WTC11 (cell line): ENCODE data around the gene CHI3L1. TPM values are rescaled to one million over a fixed set of nuclear protein-coding genes. Genes with fewer than 3 reads are reported as not detected.

Source experiments
- ATAC-seq: fragments of 200-7000 bp; cut with Tn5 transposase; 2 replicates; pipeline ENCODE4 v1.10.0; 2021; ENCODE audit warnings: mild to moderate bottlenecking, moderate library complexity
- CTCF ChIA-PET: fragments of 300-600 bp; sonication (Branson Sonifier 250); formaldehyde crosslinking; loops from one replicate; lab custom pipeline; 2021; ENCODE audit warnings: antibody characterized with exemption; lab: Charles Lee
- POLR2A ChIA-PET: fragments of 350-600 bp; sonication (Branson Sonifier 250); formaldehyde crosslinking; loops from one replicate; lab custom pipeline; 2021; ENCODE audit warnings: antibody characterized with exemption; lab: Charles Lee
- DNase-seq: peaks from one replicate; pipeline ENCODE4 v3.0.0; 2021; ENCODE audit warnings: low spot score
- H3K27ac Mint-ChIP-seq: 2 replicates; pipeline ENCODE4 v1.8.0; 2021; ENCODE audit warnings: mixed read lengths
- H3K27me3 Mint-ChIP-seq: 2 replicates; pipeline ENCODE4 v1.8.0; 2021; ENCODE audit warnings: low read depth, mild to moderate bottlenecking, moderate library complexity, mixed read lengths
- H3K36me3 Mint-ChIP-seq: 2 replicates; pipeline ENCODE4 v1.8.0; 2021; ENCODE audit warnings: mixed read lengths
- H3K4me1 Mint-ChIP-seq: 2 replicates; pipeline ENCODE4 v1.8.0; 2022; ENCODE audit warnings: mixed read lengths
- H3K4me3 Mint-ChIP-seq: 2 replicates; pipeline ENCODE4 v1.8.0; 2021; ENCODE audit warnings: mild to moderate bottlenecking, moderate library complexity, mixed read lengths
- H3K9me3 Mint-ChIP-seq: 2 replicates; pipeline ENCODE4 v1.8.0; 2021; ENCODE audit warnings: mixed read lengths
- CBFB ChIP-seq: sonication (generic); formaldehyde crosslinking; IDR thresholded peaks from 2 replicates; pipeline ENCODE4 v1.8.1; 2022; ENCODE audit warnings: mild to moderate bottlenecking, low read depth, missing genetic modification reagents
- EMX1 ChIP-seq: fragments of 250-450 bp; sonication (Bioruptor Pico); IDR thresholded peaks from 2 replicates; pipeline ENCODE4 v1.8.0; 2021; ENCODE audit warnings: mild to moderate bottlenecking
- FOXP1 ChIP-seq: sonication (generic); formaldehyde crosslinking; IDR thresholded peaks from 2 replicates; pipeline ENCODE4 v1.8.0; 2022; ENCODE audit warnings: missing genetic modification reagents, mild to moderate bottlenecking, moderate library complexity, borderline replicate concordance
- GTF2I ChIP-seq: fragments of 250-450 bp; sonication (Bioruptor Pico); conservative IDR thresholded peaks from 2 replicates; pipeline ENCODE4 v1.4.0; 2021; ENCODE audit warnings: mild to moderate bottlenecking
- IRF2 ChIP-seq: sonication (generic); formaldehyde crosslinking; IDR thresholded peaks from 2 replicates; pipeline ENCODE4 v1.8.0; 2022; ENCODE audit warnings: low read depth, missing genetic modification reagents, borderline replicate concordance
- NR1H2 ChIP-seq: sonication (generic); formaldehyde crosslinking; IDR thresholded peaks from 2 replicates; pipeline ENCODE4 v1.9.0; 2021; ENCODE audit warnings: mild to moderate bottlenecking, moderate library complexity, missing genetic modification reagents
- NR2C2 ChIP-seq: sonication (generic); formaldehyde crosslinking; IDR thresholded peaks from 2 replicates; pipeline ENCODE4 v1.8.0; 2022; ENCODE audit warnings: mild to moderate bottlenecking, missing genetic modification reagents
- PRRX2 ChIP-seq: fragments of 250-450 bp; sonication (Bioruptor Pico); IDR thresholded peaks from 2 replicates; pipeline ENCODE4 v1.8.0; 2021; ENCODE audit warnings: mild to moderate bottlenecking
- SMAD3 ChIP-seq: sonication (generic); formaldehyde crosslinking; IDR thresholded peaks from 2 replicates; pipeline ENCODE4 v1.8.0; 2022; ENCODE audit warnings: missing genetic modification reagents, mild to moderate bottlenecking, borderline replicate concordance
- SP1 ChIP-seq: sonication (generic); formaldehyde crosslinking; conservative IDR thresholded peaks from 2 replicates; pipeline ENCODE4 v1.8.1; 2022; ENCODE audit warnings: missing genetic modification reagents
- TEAD1 ChIP-seq: sonication (generic); formaldehyde crosslinking; IDR thresholded peaks from 2 replicates; pipeline ENCODE4 v1.8.0; 2022; ENCODE audit warnings: mild to moderate bottlenecking, missing genetic modification reagents
- ZNF121 ChIP-seq: sonication (generic); formaldehyde crosslinking; IDR thresholded peaks from 2 replicates; pipeline ENCODE4 v1.8.0; 2023; ENCODE audit warnings: missing genetic modification reagents
- ZNF138 ChIP-seq: sonication (generic); formaldehyde crosslinking; conservative IDR thresholded peaks from 2 replicates; pipeline ENCODE4 v1.8.1; 2022; ENCODE audit warnings: mild to moderate bottlenecking, moderate library complexity, missing genetic modification reagents
- ZNF232 ChIP-seq: sonication (generic); formaldehyde crosslinking; IDR thresholded peaks from 2 replicates; pipeline ENCODE4 v1.8.0; 2022; ENCODE audit warnings: mild to moderate bottlenecking, missing genetic modification reagents
- ZNF416 ChIP-seq: fragments of 250-450 bp; sonication (Bioruptor Pico); IDR thresholded peaks from 2 replicates; pipeline ENCODE4 v1.9.0; 2021; ENCODE audit warnings: mild to moderate bottlenecking, inconsistent platforms
- total RNA-seq: library from RNA; stranded (reverse); gene quantifications from 3 replicates; pipeline ENCODE4 v1.2.3, GENCODE V29; 2021
- TF ChIP-seq, protein P1 (sequence below): sonication (generic); formaldehyde crosslinking; IDR thresholded peaks from 2 replicates; pipeline ENCODE4 v1.8.0; 2023; ENCODE audit warnings: mild to moderate bottlenecking, missing genetic modification reagents
- TF ChIP-seq, protein P2 (sequence below): sonication (generic); formaldehyde crosslinking; IDR thresholded peaks from 2 replicates; pipeline ENCODE4 v1.8.1; 2023; ENCODE audit warnings: mild to moderate bottlenecking, missing genetic modification reagents, moderate library complexity
- TF ChIP-seq, protein P3 (sequence below): sonication (generic); formaldehyde crosslinking; IDR thresholded peaks from 2 replicates; pipeline ENCODE4 v1.8.0; 2022; ENCODE audit warnings: mild to moderate bottlenecking, missing genetic modification reagents
- TF ChIP-seq, protein P4 (sequence below): sonication (generic); formaldehyde crosslinking; IDR thresholded peaks from 2 replicates; pipeline ENCODE4 v1.8.0; 2023; ENCODE audit warnings: missing genetic modification reagents
- TF ChIP-seq, protein P5 (sequence below): sonication (generic); formaldehyde crosslinking; IDR thresholded peaks from 2 replicates; pipeline ENCODE4 v1.8.0; 2022; ENCODE audit warnings: mild to moderate bottlenecking, missing genetic modification reagents
- TF ChIP-seq, protein P6 (sequence below): fragments of 250-450 bp; sonication (Bioruptor Pico); IDR thresholded peaks from 2 replicates; pipeline ENCODE4 v1.9.0; 2021; ENCODE audit warnings: mild to moderate bottlenecking
- TF ChIP-seq, protein P7 (sequence below): sonication (generic); formaldehyde crosslinking; IDR thresholded peaks from 2 replicates; pipeline ENCODE4 v1.8.0; 2022; ENCODE audit warnings: mild to moderate bottlenecking, missing genetic modification reagents

CHI3L1 gene
- total RNA-seq, 1 experiment from 2014 or later = 0.24 TPM

DNA sequence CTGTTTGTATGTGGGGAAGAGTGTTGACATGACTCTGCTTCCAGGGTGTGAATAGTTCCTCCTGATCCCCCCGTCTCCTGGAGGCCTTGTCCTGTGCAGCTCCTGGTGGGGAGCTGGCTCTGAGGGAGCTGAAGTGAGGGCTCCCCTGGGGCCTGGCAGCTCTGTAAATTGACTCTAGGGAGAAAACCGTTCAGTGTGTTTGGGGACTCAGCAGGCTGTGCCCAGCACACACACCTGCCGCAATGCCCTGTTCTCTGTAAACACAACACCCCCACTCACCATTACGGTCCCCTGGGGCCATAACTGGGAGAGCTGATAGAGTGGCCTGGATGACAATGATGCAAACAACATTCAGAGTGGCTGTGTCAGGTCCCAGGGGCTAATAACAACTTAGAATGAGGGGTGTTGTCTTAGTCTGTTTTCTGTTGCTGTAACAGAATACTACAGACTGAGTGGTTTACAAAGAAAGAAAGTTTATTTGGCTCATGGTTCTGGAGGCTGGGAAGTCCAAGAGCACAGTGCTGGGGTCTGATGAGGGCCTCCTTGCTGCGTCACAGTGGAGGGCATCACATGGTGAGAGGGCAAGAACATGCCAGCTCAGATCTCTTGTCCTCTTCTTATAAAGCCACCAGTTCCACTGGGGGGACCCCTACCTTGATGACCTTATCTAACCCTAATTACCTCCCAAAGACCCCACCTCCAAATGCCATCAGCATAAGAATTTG lies 43.7 kb downstream of the CHI3L1 start:
- Mint-ChIP-seq H3K4me3 (no peak overlapping the region), H3K27me3 (no peaks in the 10 kb centered on the region; the same call in 1 of the 2 replicates), H3K36me3 (peaks cover 4% of the 10 kb centered on the region), H3K4me1 (peaks cover 37% of the 10 kb centered on the region), H3K9me3 (peaks cover 8% of the 10 kb centered on the region), H3K27ac (no peak overlapping the region)
- ChIA-PET POLR2A (no interaction called here), CTCF (no interaction called here)
- DNase-seq (no peak), ATAC-seq (no peak)
- TF ChIP-seq ZNF121 (CRISPR knock-in tag) (no peak), EMX1 (no peak), CBFB (CRISPR knock-in tag) (no peak), ZNF416 (CRISPR knock-in tag) (no peak), GTF2I (no peak), PRRX2 (CRISPR knock-in tag) (no peak), NR1H2 (CRISPR knock-in tag) (no peak), SMAD3 (CRISPR knock-in tag) (no peak), ZNF138 (CRISPR knock-in tag) (no peak)
- TF ChIP-seq, protein P1, sequence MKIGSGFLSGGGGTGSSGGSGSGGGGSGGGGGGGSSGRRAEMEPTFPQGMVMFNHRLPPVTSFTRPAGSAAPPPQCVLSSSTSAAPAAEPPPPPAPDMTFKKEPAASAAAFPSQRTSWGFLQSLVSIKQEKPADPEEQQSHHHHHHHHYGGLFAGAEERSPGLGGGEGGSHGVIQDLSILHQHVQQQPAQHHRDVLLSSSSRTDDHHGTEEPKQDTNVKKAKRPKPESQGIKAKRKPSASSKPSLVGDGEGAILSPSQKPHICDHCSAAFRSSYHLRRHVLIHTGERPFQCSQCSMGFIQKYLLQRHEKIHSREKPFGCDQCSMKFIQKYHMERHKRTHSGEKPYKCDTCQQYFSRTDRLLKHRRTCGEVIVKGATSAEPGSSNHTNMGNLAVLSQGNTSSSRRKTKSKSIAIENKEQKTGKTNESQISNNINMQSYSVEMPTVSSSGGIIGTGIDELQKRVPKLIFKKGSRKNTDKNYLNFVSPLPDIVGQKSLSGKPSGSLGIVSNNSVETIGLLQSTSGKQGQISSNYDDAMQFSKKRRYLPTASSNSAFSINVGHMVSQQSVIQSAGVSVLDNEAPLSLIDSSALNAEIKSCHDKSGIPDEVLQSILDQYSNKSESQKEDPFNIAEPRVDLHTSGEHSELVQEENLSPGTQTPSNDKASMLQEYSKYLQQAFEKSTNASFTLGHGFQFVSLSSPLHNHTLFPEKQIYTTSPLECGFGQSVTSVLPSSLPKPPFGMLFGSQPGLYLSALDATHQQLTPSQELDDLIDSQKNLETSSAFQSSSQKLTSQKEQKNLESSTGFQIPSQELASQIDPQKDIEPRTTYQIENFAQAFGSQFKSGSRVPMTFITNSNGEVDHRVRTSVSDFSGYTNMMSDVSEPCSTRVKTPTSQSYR = no peak
- TF ChIP-seq, protein P2, sequence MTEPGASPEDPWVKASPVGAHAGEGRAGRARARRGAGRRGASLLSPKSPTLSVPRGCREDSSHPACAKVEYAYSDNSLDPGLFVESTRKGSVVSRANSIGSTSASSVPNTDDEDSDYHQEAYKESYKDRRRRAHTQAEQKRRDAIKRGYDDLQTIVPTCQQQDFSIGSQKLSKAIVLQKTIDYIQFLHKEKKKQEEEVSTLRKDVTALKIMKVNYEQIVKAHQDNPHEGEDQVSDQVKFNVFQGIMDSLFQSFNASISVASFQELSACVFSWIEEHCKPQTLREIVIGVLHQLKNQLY (CRISPR knock-in tag) = no peak
- TF ChIP-seq, protein P3, sequence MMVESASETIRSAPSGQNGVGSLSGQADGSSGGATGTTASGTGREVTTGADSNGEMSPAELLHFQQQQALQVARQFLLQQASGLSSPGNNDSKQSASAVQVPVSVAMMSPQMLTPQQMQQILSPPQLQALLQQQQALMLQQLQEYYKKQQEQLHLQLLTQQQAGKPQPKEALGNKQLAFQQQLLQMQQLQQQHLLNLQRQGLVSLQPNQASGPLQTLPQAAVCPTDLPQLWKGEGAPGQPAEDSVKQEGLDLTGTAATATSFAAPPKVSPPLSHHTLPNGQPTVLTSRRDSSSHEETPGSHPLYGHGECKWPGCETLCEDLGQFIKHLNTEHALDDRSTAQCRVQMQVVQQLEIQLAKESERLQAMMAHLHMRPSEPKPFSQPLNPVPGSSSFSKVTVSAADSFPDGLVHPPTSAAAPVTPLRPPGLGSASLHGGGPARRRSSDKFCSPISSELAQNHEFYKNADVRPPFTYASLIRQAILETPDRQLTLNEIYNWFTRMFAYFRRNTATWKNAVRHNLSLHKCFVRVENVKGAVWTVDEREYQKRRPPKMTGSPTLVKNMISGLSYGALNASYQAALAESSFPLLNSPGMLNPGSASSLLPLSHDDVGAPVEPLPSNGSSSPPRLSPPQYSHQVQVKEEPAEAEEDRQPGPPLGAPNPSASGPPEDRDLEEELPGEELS (CRISPR knock-in tag) = no peak

DNA sequence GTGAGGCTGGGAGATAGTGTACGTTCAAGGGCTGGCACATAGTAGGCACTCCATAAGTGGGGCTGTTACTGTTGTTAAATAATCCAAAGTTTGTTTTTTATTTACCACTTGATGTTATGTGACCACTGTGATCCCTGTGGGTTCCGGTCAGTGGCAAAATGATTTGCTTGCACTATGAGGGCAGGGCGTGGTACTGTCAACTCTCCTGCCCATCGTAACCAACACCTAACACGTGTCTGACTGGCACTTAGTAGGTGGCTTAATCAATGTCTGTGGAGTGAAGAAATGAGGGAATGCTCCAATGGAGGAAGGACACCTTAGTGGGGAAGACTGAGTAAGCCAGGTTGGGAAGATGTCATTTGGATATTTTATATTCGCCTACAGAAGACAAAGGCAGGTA lies 44.4 kb downstream of the CHI3L1 start:
- no peaks in the 10 kb centered on the region; the same call in 1 of the 2 replicates for H3K27me3 Mint-ChIP-seq
- H3K36me3 Mint-ChIP-seq = peaks cover 4% of the 10 kb centered on the region
- DNase-seq (no peak), ATAC-seq (no peak)
- H3K27ac Mint-ChIP-seq = no peak overlapping the region
- ChIA-PET CTCF (interaction anchor here (2.1 kb wide), 1 partner anchor 14 kb away, joined by 12 read pairs; no protein-coding TSS in a partner anchor), POLR2A (no interaction called here)
- H3K9me3 Mint-ChIP-seq = peaks cover 8% of the 10 kb centered on the region
- peaks cover 30% of the 10 kb centered on the region for H3K4me1 Mint-ChIP-seq
- no peak overlapping the region for H3K4me3 Mint-ChIP-seq
- TF ChIP-seq SP1 (CRISPR knock-in tag) (no peak), IRF2 (CRISPR knock-in tag) (no peak), TEAD1 (CRISPR knock-in tag) (no peak), FOXP1 (CRISPR knock-in tag) (no peak), NR2C2 (CRISPR knock-in tag) (no peak), ZNF232 (CRISPR knock-in tag) (no peak), CBFB (CRISPR knock-in tag) (no peak)
- TF ChIP-seq, protein P4, sequence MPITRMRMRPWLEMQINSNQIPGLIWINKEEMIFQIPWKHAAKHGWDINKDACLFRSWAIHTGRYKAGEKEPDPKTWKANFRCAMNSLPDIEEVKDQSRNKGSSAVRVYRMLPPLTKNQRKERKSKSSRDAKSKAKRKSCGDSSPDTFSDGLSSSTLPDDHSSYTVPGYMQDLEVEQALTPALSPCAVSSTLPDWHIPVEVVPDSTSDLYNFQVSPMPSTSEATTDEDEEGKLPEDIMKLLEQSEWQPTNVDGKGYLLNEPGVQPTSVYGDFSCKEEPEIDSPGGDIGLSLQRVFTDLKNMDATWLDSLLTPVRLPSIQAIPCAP (CRISPR knock-in tag) = no peak
- TF ChIP-seq, protein P5, sequence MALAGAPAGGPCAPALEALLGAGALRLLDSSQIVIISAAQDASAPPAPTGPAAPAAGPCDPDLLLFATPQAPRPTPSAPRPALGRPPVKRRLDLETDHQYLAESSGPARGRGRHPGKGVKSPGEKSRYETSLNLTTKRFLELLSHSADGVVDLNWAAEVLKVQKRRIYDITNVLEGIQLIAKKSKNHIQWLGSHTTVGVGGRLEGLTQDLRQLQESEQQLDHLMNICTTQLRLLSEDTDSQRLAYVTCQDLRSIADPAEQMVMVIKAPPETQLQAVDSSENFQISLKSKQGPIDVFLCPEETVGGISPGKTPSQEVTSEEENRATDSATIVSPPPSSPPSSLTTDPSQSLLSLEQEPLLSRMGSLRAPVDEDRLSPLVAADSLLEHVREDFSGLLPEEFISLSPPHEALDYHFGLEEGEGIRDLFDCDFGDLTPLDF (CRISPR knock-in tag) = no peak
- TF ChIP-seq, protein P6, sequence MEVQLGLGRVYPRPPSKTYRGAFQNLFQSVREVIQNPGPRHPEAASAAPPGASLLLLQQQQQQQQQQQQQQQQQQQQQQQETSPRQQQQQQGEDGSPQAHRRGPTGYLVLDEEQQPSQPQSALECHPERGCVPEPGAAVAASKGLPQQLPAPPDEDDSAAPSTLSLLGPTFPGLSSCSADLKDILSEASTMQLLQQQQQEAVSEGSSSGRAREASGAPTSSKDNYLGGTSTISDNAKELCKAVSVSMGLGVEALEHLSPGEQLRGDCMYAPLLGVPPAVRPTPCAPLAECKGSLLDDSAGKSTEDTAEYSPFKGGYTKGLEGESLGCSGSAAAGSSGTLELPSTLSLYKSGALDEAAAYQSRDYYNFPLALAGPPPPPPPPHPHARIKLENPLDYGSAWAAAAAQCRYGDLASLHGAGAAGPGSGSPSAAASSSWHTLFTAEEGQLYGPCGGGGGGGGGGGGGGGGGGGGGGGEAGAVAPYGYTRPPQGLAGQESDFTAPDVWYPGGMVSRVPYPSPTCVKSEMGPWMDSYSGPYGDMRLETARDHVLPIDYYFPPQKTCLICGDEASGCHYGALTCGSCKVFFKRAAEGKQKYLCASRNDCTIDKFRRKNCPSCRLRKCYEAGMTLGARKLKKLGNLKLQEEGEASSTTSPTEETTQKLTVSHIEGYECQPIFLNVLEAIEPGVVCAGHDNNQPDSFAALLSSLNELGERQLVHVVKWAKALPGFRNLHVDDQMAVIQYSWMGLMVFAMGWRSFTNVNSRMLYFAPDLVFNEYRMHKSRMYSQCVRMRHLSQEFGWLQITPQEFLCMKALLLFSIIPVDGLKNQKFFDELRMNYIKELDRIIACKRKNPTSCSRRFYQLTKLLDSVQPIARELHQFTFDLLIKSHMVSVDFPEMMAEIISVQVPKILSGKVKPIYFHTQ (CRISPR knock-in tag) = no peak
- TF ChIP-seq, protein P7, sequence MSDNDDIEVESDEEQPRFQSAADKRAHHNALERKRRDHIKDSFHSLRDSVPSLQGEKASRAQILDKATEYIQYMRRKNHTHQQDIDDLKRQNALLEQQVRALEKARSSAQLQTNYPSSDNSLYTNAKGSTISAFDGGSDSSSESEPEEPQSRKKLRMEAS (CRISPR knock-in tag) = no peak
